OCI-LY7 (cell line): ENCODE measurements around the gene NAPA. TPM values are rescaled to one million over a fixed set of nuclear protein-coding genes. Genes with fewer than 3 reads are reported as not detected.

Source experiments
- BruUV-seq: library from RNA; stranded (reverse); fragments of 400-500 nt; replicated peaks from 2 replicates; lab custom pipeline; 2021; lab: Mats Ljungman, UMichigan
- CTCF ChIA-PET: fragments of 300-600 bp; sonication (Branson Sonifier 250); formaldehyde crosslinking; loops from one replicate; lab custom pipeline; 2022; ENCODE audit warnings: antibody characterized with exemption; ENCODE audit not compliant: unreplicated experiment; lab: Charles Lee
- POLR2A ChIA-PET: fragments of 300-600 bp; sonication (Branson Sonifier 250); formaldehyde crosslinking; loops from one replicate; lab custom pipeline; 2022; ENCODE audit warnings: antibody characterized with exemption; lab: Charles Lee
- DNase-seq: peaks from one replicate; pipeline ENCODE4 v3.0.0-alpha.2; 2015; ENCODE audit warnings: low spot score
- H2AFZ ChIP-seq: fragments of 200-600 bp; sonication (generic), shearing (Covaris generic); 2 replicates; pipeline ENCODE4 v1.6.1; 2014; ENCODE audit warnings: mild to moderate bottlenecking, antibody characterized with exemption, low read length, moderate library complexity
- H3K27ac ChIP-seq: fragments of 200-600 bp; sonication (generic); 2 replicates; pipeline ENCODE4 v1.5.1; 2014; ENCODE audit warnings: mixed run types, low read depth, mild to moderate bottlenecking, moderate library complexity, low read length, inconsistent platforms; ENCODE audit not compliant: poor library complexity, severe bottlenecking
- H3K36me3 ChIP-seq: fragments of 200-600 bp; sonication (generic); 2 replicates; pipeline ENCODE4 v1.6.1; 2014; ENCODE audit warnings: mild to moderate bottlenecking, antibody characterized with exemption, low read length, moderate library complexity, mixed read lengths; ENCODE audit not compliant: insufficient read depth
- H3K4me1 ChIP-seq: fragments of 200-600 bp; sonication (generic); 2 replicates; pipeline ENCODE4 v1.5.1; 2014; ENCODE audit warnings: mild to moderate bottlenecking, low read length; ENCODE audit not compliant: insufficient read depth, poor library complexity, severe bottlenecking
- H3K4me2 ChIP-seq: fragments of 200-600 bp; sonication (generic); 2 replicates; pipeline ENCODE4 v1.6.1; 2014; ENCODE audit warnings: mild to moderate bottlenecking, low read length
- H3K4me3 ChIP-seq: fragments of 200-600 bp; sonication (generic); 2 replicates; pipeline ENCODE4 v1.5.1; 2014; ENCODE audit warnings: mild to moderate bottlenecking, low read depth, low read length; ENCODE audit not compliant: poor library complexity, severe bottlenecking
- H3K79me2 ChIP-seq: fragments of 200-600 bp; sonication (generic); 2 replicates; pipeline ENCODE4 v1.6.1; 2016; ENCODE audit warnings: low read depth, mild to moderate bottlenecking, low read length, moderate library complexity, mixed read lengths; ENCODE audit not compliant: insufficient read depth
- H3K9me2 ChIP-seq: fragments of 200-600 bp; sonication (generic); 2 replicates; pipeline ENCODE4 v1.6.1; 2016; ENCODE audit warnings: mild to moderate bottlenecking, low read length, mixed read lengths; ENCODE audit not compliant: insufficient read depth
- H3K9me3 ChIP-seq: fragments of 200-600 bp; sonication (generic); 2 replicates; pipeline ENCODE4 v1.6.1; 2014; ENCODE audit warnings: mild to moderate bottlenecking, mixed run types, low read length, mixed read lengths
- H4K20me1 ChIP-seq: fragments of 200-600 bp; sonication (generic); 2 replicates; pipeline ENCODE4 v1.6.1; 2014; ENCODE audit warnings: mild to moderate bottlenecking, antibody characterized with exemption, low read length, moderate library complexity, mixed read lengths; ENCODE audit not compliant: insufficient read depth
- CTCF ChIP-seq: fragments of 200-600 bp; sonication (generic); conservative IDR thresholded peaks from 2 replicates; pipeline ENCODE4 v1.5.1; 2014; ENCODE audit warnings: mild to moderate bottlenecking, antibody characterized with exemption, low read length, moderate library complexity, mixed read lengths
- EZH2phosphoT487 ChIP-seq: fragments of 200-600 bp; sonication (generic); IDR thresholded peaks from 2 replicates; pipeline ENCODE4 v1.6.1; 2018; ENCODE audit warnings: low read depth, borderline replicate concordance, mild to moderate bottlenecking, mixed run types, antibody characterized with exemption, low read length, moderate library complexity, mixed read lengths
- intact Hi-C: fragments of 100-400 bp; cut with micrococcal nuclease; formaldehyde crosslinking; loops from one replicate; pipeline ENCODE4 v1.10.0; 2022; ENCODE audit not compliant: unreplicated experiment
- total RNA-seq, 2 experiments: library from RNA; depleted of rRNA in 1 of 2; stranded (reverse); fragments of >200 nt in 1 of 2; shearing (Covaris generic) in 1 of 2; gene quantifications; 2 replicates each; pipeline ENCODE4 v1.2.3, GENCODE V29; 2014 to 2022

NAPA gene
- total RNA-seq, 2 experiments from 2014 or later: 56.5 to 71.4 TPM

DNA sequence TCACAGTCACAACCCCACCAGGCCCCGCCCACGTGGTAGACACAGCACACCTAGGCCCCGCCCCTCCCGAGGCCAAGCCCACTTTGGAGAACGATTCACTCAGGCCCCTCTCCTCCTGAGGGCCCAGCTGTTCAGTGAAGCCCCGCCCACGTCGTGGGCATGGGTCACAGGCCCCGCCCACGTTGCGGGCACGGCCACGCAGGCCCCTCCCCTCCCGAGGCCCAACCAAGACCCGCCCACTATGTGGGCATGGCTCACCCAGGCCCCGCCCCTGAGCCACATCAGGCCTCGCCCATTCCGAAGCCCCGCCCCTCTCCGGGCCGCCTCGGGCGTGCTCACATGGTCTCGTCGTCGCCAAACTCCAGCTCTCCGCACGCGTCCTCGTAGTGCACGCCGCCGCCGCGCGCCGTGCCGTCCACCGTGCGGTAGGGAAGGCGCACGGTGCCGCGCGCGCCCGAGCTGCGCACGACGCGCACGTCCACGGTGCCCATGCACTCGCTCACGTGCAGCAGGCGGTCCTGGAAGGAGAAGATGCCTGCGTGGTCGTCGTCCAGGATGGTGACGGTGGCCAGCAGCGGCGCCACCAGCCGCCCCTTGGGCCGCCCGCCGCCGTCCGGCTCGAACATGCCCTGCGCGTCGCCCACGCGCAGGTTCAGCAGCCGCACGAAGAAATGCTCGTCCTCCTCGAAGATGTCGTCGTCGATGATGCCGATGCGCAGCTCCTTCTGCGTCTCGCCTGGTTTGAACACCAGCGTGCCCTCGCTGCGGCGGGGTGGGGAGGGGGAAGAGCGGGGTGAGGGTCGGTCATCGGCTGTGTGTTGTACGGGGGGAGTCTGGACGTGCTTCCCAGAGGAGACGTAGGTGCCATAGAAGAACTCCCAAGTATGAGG lies 67.1 kb downstream of the NAPA start:
- DNase-seq: peak; percentile 67
- intact Hi-C loops: no loop called here
- Histone ChIP-seq H3K9me3 (no peaks in the 10 kb centered on the region), H2AFZ (no peak overlapping the region), H3K4me3 (no peak overlapping the region), H3K79me2 (no peaks in the 10 kb centered on the region), H3K9me2 (no peaks in the 10 kb centered on the region), H3K4me2 (peak overlapping the region; percentile 10; the same call in 1 of the 2 replicates), H3K4me1 (peaks cover 8% of the 10 kb centered on the region), H3K27ac (no peak overlapping the region), H3K36me3 (no peaks in the 10 kb centered on the region), H4K20me1 (no peaks in the 10 kb centered on the region)
- ChIA-PET POLR2A (no interaction called here), CTCF (no interaction called here)
- BruUV-seq: no TSS peak
- TF ChIP-seq CTCF: no peak
- no peak for TF ChIP-seq EZH2phosphoT487

- DNase-seq: no peak
- Histone ChIP-seq H3K9me2 (no peaks in the 10 kb centered on the region), H3K4me3 (no peak overlapping the region), H3K27ac (no peak overlapping the region), H3K79me2 (no peaks in the 10 kb centered on the region), H4K20me1 (no peaks in the 10 kb centered on the region), H2AFZ (no peak overlapping the region), H3K4me2 (peak overlapping the region; percentile 10; the same call in 1 of the 2 replicates), H3K4me1 (peaks cover 8% of the 10 kb centered on the region), H3K9me3 (no peaks in the 10 kb centered on the region), H3K36me3 (no peaks in the 10 kb centered on the region)
- ChIA-PET CTCF (no interaction called here), POLR2A (no interaction called here)
- TF ChIP-seq EZH2phosphoT487: no peak
- TF ChIP-seq CTCF: no peak
- intact Hi-C loops: no loop called here
- no TSS peak for BruUV-seq
Observed at GRCh38 chr19:47446534-47447469, 68.1 kb downstream of the NAPA start.
